Osteocyte (in vitro differentiated cells): ENCODE measurements around the gene SSR2. TPM values are rescaled to one million over a fixed set of nuclear protein-coding genes. Genes with fewer than 3 reads are reported as not detected.

ENCODE experiments used
- DNase-seq: peaks from one replicate; pipeline ENCODE4 v3.0.0; 2021; ENCODE audit warnings: mixed read lengths; ENCODE audit not compliant: unreplicated experiment; ENCODE audit errors: extremely low spot score
- H3K27ac Mint-ChIP-seq: one replicate; pipeline ENCODE4 v1.8.0; 2021; ENCODE audit warnings: mild to moderate bottlenecking, mixed read lengths; ENCODE audit not compliant: unreplicated experiment
- H3K27me3 Mint-ChIP-seq: one replicate; pipeline ENCODE4 v1.8.0; 2021; ENCODE audit warnings: mixed read lengths; ENCODE audit not compliant: unreplicated experiment
- H3K36me3 Mint-ChIP-seq: one replicate; pipeline ENCODE4 v1.8.0; 2021; ENCODE audit warnings: mixed read lengths; ENCODE audit not compliant: unreplicated experiment
- H3K4me1 Mint-ChIP-seq: one replicate; pipeline ENCODE4 v1.8.0; 2021; ENCODE audit warnings: mixed read lengths; ENCODE audit not compliant: unreplicated experiment
- H3K4me3 Mint-ChIP-seq: one replicate; pipeline ENCODE4 v1.8.0; 2021; ENCODE audit warnings: mild to moderate bottlenecking, moderate library complexity, mixed read lengths; ENCODE audit not compliant: unreplicated experiment
- H3K9me3 Mint-ChIP-seq: one replicate; pipeline ENCODE4 v1.8.0; 2021; ENCODE audit warnings: mixed read lengths; ENCODE audit not compliant: unreplicated experiment
- total RNA-seq: library from RNA; stranded (reverse); gene quantifications from 2 replicates; pipeline ENCODE4 v1.2.1, GENCODE V29; 2021
- TF ChIP-seq, protein P1 (sequence below): fragments of 200-600 bp; sonication (generic); IDR thresholded peaks from 2 replicates; pipeline ENCODE4 v1.5.0; 2021; ENCODE audit warnings: antibody characterized with exemption, mild to moderate bottlenecking, moderate library complexity

SSR2 gene
- total RNA-seq, 1 donor from 2014 or later = 283 TPM

DNA sequence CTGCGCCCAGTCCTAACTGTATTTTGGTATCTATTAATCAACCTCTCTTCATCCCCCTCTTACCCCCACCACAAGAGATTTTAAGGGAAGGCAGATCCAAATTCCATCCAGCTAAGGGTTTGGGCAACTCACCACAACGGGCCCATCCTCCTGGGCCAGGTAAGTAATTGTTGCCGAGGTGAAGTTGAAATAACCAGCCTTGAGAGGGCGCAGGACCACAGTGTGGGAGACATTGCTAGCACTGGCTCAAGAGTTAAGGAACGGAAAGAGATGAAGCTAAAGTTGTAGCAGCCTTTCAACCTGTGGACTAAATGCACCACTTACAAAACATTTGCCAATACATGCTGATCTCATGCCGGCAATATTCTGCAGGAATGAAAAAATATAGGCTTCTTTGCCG, 5.9 kb downstream of the SSR2 start:
- TF ChIP-seq, protein P1, sequence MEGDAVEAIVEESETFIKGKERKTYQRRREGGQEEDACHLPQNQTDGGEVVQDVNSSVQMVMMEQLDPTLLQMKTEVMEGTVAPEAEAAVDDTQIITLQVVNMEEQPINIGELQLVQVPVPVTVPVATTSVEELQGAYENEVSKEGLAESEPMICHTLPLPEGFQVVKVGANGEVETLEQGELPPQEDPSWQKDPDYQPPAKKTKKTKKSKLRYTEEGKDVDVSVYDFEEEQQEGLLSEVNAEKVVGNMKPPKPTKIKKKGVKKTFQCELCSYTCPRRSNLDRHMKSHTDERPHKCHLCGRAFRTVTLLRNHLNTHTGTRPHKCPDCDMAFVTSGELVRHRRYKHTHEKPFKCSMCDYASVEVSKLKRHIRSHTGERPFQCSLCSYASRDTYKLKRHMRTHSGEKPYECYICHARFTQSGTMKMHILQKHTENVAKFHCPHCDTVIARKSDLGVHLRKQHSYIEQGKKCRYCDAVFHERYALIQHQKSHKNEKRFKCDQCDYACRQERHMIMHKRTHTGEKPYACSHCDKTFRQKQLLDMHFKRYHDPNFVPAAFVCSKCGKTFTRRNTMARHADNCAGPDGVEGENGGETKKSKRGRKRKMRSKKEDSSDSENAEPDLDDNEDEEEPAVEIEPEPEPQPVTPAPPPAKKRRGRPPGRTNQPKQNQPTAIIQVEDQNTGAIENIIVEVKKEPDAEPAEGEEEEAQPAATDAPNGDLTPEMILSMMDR = no peak
- H3K4me1 Mint-ChIP-seq = peaks cover 10% of the 10 kb centered on the region
- H3K4me3 Mint-ChIP-seq = no peak overlapping the region
- H3K27ac Mint-ChIP-seq = no peak overlapping the region
- no peaks in the 10 kb centered on the region for H3K9me3 Mint-ChIP-seq
- no peak for DNase-seq
- H3K36me3 Mint-ChIP-seq = peaks cover 51% of the 10 kb centered on the region
- H3K27me3 Mint-ChIP-seq = no peaks in the 10 kb centered on the region

GRCh38 chr1:156012051-156012817, 8.5 kb downstream of the SSR2 start:
- Mint-ChIP-seq H3K4me3 (no peak overlapping the region), H3K4me1 (no peaks in the 10 kb centered on the region), H3K36me3 (peaks cover 56% of the 10 kb centered on the region), H3K27ac (no peak overlapping the region), H3K27me3 (no peaks in the 10 kb centered on the region), H3K9me3 (no peaks in the 10 kb centered on the region)
- TF ChIP-seq, protein P1 = no peak
- DNase-seq = no peak

DNA sequence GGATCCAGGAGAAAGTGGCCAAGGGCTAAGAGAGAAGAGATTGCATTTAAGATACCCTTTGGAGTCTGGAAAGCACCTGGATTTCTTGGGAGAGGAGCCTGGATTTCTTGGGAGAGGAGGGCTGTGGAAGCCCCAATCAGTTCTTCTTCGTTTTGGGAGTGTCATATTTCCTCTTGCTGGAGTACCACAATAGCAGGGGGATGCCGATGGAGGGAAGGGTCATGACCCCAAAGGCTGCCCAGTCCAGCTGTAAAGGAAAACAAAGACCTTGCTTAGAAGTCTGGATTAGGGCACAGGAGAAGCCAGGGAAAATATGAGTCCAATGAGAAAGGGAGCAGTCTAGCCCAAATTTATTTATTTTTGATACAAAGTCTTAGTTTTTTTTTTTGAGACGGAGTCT, 11.3 kb downstream of the SSR2 start:
- TF ChIP-seq, protein P1 = no peak
- no peaks in the 10 kb centered on the region for H3K4me1 Mint-ChIP-seq
- no peak for DNase-seq
- no peaks in the 10 kb centered on the region for H3K27me3 Mint-ChIP-seq
- H3K4me3 Mint-ChIP-seq = no peak overlapping the region
- H3K36me3 Mint-ChIP-seq = peaks cover 50% of the 10 kb centered on the region
- no peaks in the 10 kb centered on the region for H3K9me3 Mint-ChIP-seq
- H3K27ac Mint-ChIP-seq = no peak overlapping the region

- Mint-ChIP-seq H3K4me3 (no peak overlapping the region), H3K4me1 (no peaks in the 10 kb centered on the region), H3K27ac (no peak overlapping the region), H3K27me3 (no peaks in the 10 kb centered on the region), H3K9me3 (no peaks in the 10 kb centered on the region), H3K36me3 (peaks cover 32% of the 10 kb centered on the region)
- no peak for DNase-seq
- TF ChIP-seq, protein P1 = no peak
Observed at GRCh38 chr1:156006666-156007376, 13.9 kb downstream of the SSR2 start.

- Mint-ChIP-seq H3K27me3 (no peaks in the 10 kb centered on the region), H3K27ac (no peak overlapping the region), H3K36me3 (peaks cover 16% of the 10 kb centered on the region), H3K4me3 (no peak overlapping the region), H3K9me3 (no peaks in the 10 kb centered on the region), H3K4me1 (peaks cover 3% of the 10 kb centered on the region)
- DNase-seq = no peak
- TF ChIP-seq, protein P1 = no peak
Observed at GRCh38 chr1:156004843-156005584, 15.7 kb downstream of the SSR2 start.
